Superior temporal gyrus (tissue), 1 donor: ENCODE data around the gene CNNM3.
A peak's percentile ranks its signal among the peaks of the same experiment; 100 is the strongest.

ENCODE experiments used
- DNase-seq: peaks from one replicate; pipeline ENCODE4 v3.0.0-alpha.2; 2016; ENCODE audit errors: extremely low spot score

The CNNM3 gene

GRCh38 chr2:96863575-96864342 lies 47.7 kb downstream of the CNNM3 start:
- DNase-seq: no peak

DNA sequence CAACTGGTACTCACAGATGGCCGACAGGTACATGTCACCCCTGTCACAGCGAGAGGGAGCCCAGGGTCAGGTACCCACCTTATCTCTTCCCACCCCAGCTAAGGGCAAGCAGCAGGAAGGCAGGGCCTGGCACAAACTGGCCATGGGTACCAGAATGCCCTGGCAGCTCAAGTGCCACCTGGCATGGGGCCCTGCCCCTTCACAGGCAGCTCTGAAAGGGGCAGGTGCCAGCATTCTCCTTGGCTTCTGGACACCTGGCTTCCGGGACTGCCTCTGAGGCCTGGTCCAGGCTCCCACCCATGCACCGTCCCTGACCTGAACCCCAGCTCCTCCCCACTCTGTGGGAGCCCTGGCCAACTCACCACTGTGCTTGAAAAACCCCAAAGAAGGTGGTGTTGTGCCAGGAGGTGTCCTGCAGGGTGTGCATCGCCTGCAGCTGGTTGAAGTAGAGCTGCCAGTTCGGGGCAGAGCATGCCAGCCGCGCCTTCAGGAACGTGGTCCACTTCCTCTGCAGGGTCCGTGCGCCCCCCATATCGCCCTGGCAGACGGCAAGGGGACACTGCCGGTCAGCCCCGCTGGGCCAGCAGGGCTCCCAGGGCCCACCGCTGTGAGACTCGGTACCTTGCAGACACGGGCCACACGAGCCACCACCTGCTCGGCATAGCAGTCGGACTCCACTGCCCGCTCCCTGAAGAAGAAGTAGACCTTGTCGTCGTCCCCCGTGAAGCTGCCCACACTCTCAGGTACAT lies 48.4 kb downstream of the CNNM3 start:
- no peak for DNase-seq

DNA sequence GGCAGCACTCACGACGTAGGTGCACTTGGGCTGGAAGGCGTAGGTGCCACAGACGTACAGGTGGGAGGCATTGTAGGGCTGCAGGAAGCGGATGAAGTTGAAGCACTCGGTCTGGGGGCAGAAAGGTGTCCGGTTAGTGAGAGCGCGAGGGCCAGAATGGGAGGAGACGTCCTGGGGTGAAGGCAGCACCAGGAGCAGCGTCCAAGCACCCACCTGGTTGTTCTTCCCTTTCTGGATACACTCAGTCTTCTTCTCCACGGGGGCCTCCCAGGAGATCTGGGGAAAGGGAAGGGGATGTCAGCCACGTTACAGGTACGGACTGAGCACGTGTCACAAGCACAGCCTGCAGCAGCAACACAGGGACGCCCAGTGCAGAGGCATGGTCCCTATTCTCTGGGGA lies 49.6 kb downstream of the CNNM3 start:
- DNase-seq: no peak

DNA sequence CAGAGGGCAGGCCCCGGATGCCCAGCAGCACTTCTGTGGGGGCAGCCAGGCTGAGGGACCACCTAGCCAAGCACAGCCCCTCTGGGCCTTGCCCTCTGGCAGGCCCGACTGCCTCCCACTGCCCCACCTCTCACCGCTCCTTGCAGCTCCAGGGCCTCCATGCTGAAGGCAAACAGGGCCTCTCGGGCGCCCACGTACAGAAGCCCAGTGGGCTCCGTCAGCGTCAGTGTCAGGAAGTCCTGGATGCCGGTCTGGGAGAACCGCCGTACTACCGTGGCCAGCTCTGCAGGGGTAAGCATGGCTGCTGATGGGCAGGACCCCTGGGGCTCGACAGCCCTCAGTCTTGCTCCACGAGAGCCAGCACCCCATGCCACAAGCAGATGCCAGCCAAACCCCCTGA lies 50.1 kb downstream of the CNNM3 start:
- no peak for DNase-seq

- no peak for DNase-seq
Measured at GRCh38 chr2:96866586-96866985, 50.5 kb downstream of the CNNM3 start.

DNA sequence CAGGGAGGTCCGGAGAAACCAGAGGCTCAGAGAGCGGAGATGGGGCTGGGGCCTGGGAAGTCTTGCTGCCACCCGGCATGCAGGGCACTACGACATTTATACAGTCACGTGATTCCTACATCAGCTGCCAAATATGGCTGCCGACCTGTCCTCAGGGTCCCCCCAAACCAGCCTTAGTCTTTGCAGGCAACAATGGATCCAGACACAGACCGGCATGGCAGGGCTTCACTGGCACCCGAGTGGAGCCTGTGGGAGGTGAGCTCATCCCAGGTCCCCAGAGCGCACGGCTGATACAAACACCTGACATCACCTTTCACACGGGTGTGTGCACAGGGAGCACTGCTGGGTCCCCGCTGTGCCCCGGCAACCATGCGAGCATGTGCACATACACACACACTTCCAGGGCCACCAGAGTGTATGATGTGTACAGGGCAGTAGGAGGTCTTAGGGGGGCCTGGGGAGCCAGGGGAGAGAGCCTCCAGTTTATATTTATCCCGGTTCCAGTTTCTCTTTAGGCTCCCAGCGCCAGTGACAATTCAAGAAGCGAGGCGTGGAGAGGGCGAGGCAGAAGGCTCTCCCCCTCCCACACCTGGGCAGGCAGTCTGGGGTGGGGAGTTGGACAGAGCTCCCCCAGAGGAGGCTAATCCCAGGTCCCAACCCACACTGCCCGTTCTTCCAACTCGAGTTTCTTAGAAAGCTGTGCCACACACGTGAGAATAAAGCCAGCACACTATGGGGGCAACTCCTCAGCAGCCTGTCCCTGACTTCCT lies 51.1 kb downstream of the CNNM3 start:
- peak; percentile 47 for DNase-seq

DNA sequence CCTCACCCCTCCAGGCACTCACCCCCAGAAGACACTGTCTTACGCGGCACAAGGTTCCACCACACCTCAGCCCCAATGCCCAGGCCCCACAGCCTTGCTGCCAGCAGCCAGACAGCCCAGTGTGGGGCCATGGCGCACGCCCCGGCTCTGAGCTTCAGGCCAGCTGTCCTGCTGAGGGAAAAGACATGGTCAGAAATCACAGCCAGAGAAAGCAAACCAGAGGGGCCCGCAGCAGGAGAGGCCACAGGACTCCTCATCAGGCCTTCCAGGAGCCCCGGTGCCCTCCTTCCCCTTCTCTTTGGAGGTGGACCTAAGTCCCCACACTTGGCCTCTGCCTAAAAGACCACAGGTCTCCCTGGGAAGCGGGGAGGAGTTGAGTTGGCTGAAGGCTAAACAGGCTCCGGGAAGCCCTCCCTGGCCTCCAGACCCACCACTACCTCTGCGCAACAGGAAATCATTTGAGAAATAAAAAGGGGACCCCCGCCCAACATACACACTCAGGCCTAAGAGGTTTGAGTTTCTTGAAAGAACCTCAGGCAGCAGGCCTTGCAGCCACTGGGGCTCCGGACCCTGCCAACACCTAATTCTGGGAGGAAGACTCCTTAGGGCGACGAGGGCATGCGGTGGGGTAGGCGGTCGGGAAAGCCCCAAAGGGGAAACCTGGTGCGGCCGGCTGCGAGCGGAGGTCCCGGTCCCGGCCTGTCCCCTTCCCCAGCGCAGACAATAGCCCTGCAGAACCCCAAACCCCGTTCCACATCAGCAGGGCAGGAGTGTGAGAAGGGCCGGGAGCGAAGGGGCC lies 51.9 kb downstream of the CNNM3 start:
- peak; percentile 45 for DNase-seq

DNA sequence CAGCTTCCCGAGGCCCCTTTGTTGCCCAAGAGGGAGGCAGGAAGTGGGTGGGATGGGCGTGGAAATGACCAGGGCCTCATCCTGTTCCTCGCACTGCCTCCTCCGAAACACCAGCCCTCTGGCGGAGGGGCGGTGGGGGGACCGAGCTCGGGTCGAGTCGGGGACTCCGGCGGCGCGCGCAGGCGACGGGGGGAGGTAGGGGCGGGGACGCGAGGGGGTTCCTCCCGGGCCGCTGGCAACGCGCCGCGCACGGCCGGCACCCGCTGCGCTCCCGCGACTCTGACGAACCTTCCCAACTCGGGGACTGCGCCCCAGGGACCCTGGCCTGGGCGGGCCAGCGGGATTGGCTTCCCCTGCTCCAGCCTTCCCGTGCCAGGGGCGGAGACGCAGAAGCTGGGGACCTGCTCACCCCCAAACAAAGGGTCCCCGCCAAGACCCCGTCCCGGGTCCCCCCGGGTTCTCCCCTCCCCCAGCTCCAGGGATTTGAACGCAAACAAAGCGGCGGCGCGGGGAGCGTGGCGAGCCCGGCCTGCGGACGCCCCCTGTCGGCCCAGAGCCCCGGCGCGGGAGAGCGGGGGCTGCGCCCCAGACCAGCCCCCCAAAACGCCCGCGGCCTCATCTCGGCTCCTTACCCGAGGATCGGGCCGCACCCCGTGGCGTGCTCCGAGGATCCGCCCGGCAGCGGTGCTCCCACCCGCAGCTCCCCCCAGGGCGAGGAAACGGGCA lies 52.6 kb downstream of the CNNM3 start:
- peak; percentile 66 for DNase-seq

DNA sequence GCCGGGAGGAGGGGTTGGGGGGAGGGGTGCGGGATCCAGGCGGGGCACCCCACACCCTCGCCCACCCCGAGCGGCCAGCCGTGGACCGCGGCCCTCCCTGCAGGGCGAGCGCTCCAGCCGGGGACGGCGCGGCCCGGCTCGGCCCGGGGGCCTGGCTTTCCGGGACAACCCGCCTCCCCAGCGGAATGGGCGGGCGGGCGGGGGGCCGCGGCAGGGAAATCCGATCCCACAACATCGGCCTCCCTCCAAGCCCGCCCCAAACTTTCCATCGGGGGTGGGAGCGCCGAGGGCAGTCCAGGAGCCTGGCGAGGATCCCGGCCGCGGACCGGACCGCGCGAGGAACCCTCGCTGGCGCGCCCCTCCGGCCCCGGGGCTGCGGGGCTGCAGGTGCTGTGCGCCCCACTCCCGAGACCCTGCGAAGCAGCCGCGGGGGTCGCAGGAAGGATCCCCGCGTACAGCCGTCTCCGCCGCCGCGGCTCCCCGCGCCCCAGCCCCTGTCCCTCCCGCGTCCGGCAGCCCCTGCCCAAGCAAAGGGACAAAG lies 53.3 kb downstream of the CNNM3 start:
- peak; percentile 48 for DNase-seq

DNA sequence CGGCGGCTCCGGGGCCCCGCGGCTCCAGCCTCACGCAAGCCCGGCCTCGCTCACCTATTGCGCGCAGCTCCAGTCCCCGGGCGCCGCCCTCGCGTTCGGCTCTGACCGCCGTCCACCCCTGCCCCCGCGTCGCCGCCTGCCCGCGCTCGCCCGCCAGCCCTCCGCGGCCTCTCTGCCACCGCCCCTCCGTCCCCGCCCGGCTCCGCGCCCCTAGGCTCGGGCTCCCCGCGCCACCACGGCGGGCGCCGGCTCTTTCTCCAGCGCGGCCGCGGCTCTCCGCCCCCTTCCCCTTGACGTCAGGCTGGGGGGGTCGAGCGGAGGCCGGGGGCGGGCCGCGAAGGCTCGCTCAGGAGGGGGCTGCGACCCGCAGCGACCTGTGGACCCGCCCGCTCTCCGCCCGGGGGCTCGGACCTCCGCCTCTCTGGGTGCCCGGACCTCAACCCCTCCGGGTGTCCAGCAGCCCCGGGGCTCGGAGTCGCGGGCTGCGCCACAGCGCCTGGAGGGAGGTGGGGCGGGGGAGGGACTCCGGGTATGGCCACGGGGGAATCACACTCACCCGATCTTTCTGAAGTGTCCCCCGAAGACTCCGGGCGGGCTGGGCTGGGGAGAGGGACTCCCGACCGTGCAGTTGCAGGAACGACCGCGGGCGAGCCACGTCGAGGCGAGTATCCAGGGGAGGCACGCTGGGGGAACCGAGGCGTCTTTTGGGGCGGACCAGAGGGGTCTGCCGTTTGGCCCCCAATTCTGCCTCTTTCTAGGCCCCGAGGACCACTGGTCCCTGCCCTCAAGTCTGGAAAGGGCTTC lies 54.0 kb downstream of the CNNM3 start, which contains the start of gene SEMA4C:
Gene SEMA4C (minus strand): TSS at position 259 of the 804 bp plus-strand sequence. CDS start 2,194 bp downstream, outside the sequence.
- peak; percentile 73 for DNase-seq

DNA sequence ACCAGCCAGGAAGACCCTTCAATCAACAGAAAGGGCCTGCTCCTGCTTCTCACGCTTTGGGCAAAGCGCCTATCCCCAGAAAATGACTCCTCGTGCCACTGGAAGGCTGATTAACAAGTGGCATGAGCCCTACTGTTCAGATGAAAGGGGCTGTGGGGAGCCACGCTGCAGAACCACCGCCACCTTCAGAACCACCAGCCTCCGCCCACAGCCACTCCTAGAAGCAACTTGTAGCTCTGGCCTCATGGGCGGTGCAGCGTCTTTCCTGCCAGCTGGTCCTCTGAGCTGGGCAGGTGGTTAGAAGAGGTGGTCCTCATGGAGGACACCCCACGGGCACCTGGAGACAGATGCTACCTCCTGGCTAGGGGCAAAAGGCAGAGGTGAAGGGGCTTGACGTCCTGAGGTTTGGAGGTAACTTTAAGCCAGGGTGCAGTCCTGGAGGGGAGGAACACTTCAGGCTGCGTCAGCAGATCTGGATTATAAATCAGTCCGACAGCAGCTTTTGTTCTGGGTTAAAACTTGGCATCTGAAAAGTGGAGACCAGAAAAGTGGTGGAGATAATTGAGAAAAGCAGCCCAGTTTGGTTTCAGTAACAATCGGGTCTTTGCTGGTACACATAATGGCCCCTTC lies 54.7 kb downstream of the CNNM3 start:
- peak; percentile 79 for DNase-seq

GRCh38 chr2:96872591-96873349 lies 56.7 kb downstream of the CNNM3 start:
- no peak for DNase-seq

GRCh38 chr2:96873651-96874096 lies 57.6 kb downstream of the CNNM3 start:
- DNase-seq: no peak

DNA sequence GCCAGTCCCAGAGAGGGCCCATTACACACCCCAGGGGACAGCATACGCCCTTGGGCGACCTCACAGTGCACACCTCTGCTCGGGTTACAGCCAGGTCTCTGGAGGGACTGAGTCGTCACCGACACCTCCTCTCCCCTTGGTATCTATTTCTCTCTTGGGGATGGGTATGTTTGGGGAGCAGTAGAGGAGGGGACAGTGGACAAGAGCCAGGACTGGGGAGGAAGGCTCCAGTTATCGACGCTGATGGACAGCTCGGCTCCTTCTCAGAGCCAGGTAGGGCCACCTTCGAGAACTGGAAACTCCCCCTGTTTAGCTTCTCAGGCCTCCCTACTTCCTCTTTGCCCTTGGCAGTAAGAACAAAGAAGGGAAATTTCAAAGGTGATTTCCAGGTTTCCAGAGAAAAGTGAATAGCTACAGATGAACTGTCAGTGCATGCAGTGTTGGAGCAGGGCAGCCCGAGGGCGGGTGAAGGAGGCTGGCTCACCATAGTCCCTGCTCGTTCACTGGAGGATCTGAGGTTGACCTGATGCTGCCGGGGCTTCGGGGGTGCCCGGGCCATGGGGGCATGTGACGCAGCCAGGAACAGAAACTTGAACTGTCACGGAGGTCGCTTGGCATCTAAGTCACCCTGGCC lies 58.2 kb downstream of the CNNM3 start:
- DNase-seq: no peak

DNA sequence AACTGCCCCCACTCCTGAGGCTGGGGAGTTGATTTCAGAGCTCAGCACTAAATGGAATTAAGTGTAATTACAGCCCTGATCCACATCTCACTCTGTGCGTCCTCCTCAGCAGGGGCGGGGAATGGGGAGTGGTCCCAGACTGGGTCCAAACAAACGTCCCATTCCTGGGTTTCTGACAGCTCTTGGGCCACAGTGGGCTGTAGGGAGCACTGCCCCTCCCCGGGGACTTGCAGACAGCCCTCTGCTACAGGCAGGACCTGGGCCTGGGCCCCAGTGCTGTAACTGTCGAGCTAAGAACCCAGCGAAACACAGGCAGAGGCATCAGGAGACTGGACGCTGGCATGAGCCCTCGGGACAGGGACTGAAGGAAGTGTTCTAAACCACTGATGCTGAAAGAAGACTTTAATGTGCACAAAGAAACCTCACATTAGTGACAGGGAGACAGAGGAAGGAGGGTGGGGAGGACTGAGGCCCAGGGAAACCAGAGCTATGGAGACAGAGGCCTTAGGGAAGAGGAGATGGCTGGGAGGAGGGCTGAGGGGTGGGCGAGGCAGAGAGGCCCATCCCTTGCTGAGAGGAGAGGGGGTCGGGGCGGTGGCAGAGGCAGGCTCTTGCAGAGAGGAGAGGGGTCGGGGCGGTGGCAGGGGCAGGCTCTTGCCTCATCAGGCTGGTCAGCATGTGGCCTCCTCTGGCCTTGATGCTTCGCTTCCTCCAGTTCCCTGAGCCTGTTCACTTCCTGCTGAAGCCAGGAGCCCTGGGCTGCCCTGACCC lies 59.6 kb downstream of the CNNM3 start:
- DNase-seq: peak; percentile 10

GRCh38 chr2:96876269-96877041 lies 60.4 kb downstream of the CNNM3 start:
- DNase-seq: no peak
